OCI-LY1 (cell line): ENCODE results near the gene SLC5A12.

Experiments
- H2AFZ ChIP-seq: fragments of 200-600 bp; sonication (generic), shearing (Covaris generic); 2 replicates; pipeline ENCODE4 v1.6.0; 2014; ENCODE audit warnings: antibody characterized with exemption, mild to moderate bottlenecking, low read length
- H3F3A ChIP-seq: fragments of 200-600 bp; sonication (generic), shearing (Covaris generic); 2 replicates; pipeline ENCODE4 v1.6.0; 2014; ENCODE audit warnings: mild to moderate bottlenecking, antibody characterized with exemption, low read length, moderate library complexity; ENCODE audit not compliant: insufficient read depth
- H3K27ac ChIP-seq: fragments of 200-600 bp; sonication (generic); 2 replicates; pipeline ENCODE4 v1.5.1; 2014; ENCODE audit warnings: low read length, mixed run types, mild to moderate bottlenecking, low read depth; ENCODE audit not compliant: poor library complexity, severe bottlenecking
- H3K27me3 ChIP-seq: fragments of 200-600 bp; sonication (generic); 2 replicates; pipeline ENCODE4 v1.6.0; 2014; ENCODE audit warnings: antibody characterized with exemption, mild to moderate bottlenecking, low read length, moderate library complexity; ENCODE audit not compliant: insufficient read depth
- H3K36me3 ChIP-seq: fragments of 200-600 bp; sonication (generic); 2 replicates; pipeline ENCODE4 v1.6.1; 2014; ENCODE audit warnings: mild to moderate bottlenecking, antibody characterized with exemption, low read length, moderate library complexity, mixed read lengths; ENCODE audit not compliant: insufficient read depth
- H3K4me1 ChIP-seq: fragments of 200-600 bp; sonication (generic); 2 replicates; pipeline ENCODE4 v1.5.1; 2014; ENCODE audit warnings: mild to moderate bottlenecking, low read length, moderate library complexity; ENCODE audit not compliant: insufficient read depth, severe bottlenecking
- H3K4me2 ChIP-seq: fragments of 200-600 bp; sonication (generic), shearing (Covaris generic); 2 replicates; pipeline ENCODE4 v1.6.1; 2014; ENCODE audit warnings: low read length
- H3K4me3 ChIP-seq: fragments of 200-600 bp; sonication (generic); 2 replicates; pipeline ENCODE4 v1.5.1; 2014; ENCODE audit warnings: low read length, low read depth, mild to moderate bottlenecking, mixed read lengths; ENCODE audit not compliant: poor library complexity, severe bottlenecking
- H3K79me2 ChIP-seq: fragments of 200-600 bp; shearing (Covaris generic); 2 replicates; pipeline ENCODE4 v1.6.1; 2016; ENCODE audit warnings: mixed run types, low read length, mixed read lengths; ENCODE audit not compliant: insufficient read depth
- H3K9ac ChIP-seq: fragments of 200-600 bp; sonication (generic), shearing (Covaris generic); 2 replicates; pipeline ENCODE4 v1.6.1; 2014; ENCODE audit warnings: mild to moderate bottlenecking, low read length, mixed read lengths
- H3K9me2 ChIP-seq: fragments of 200-600 bp; sonication (generic), shearing (Covaris generic); 2 replicates; pipeline ENCODE4 v1.6.1; 2014; ENCODE audit warnings: low read depth, mild to moderate bottlenecking, low read length, mixed read lengths
- H3K9me3 ChIP-seq: fragments of 200-600 bp; shearing (Covaris generic); 2 replicates; pipeline ENCODE4 v1.6.1; 2014; ENCODE audit warnings: low read length, mixed read lengths
- H4K20me1 ChIP-seq: fragments of 200-600 bp; sonication (generic), shearing (Covaris generic); 2 replicates; pipeline ENCODE4 v1.6.0; 2016; ENCODE audit warnings: mild to moderate bottlenecking, low read length; ENCODE audit not compliant: insufficient read depth
- CTCF ChIP-seq: fragments of 200-600 bp; sonication (generic), shearing (Covaris generic); IDR thresholded peaks from 2 replicates; pipeline ENCODE4 v1.5.1; 2017; ENCODE audit warnings: mild to moderate bottlenecking, antibody characterized with exemption, low read length, moderate library complexity, mixed read lengths
- EZH2 ChIP-seq: fragments of 200-600 bp; sonication (generic), shearing (Covaris generic); IDR thresholded peaks from 2 replicates; pipeline ENCODE4 v1.8.0; 2017; ENCODE audit warnings: borderline replicate concordance, mixed run types, mild to moderate bottlenecking, antibody characterized with exemption, low read length, moderate library complexity, mixed read lengths

Gene SLC5A12

GRCh38 chr11:26620282-26621045 is 101.4 kb downstream of the SLC5A12 start:
- H4K20me1 ChIP-seq: no peaks in the 10 kb centered on the region
- no peak overlapping the region for H3K4me2 ChIP-seq
- no peaks in the 10 kb centered on the region for H3K4me1 ChIP-seq
- no peaks in the 10 kb centered on the region for H3K9me3 ChIP-seq
- no peaks in the 10 kb centered on the region for H3K27me3 ChIP-seq
- H3K79me2 ChIP-seq: no peaks in the 10 kb centered on the region
- no peak overlapping the region for H3K4me3 ChIP-seq
- no peak overlapping the region for H2AFZ ChIP-seq
- no peaks in the 10 kb centered on the region for H3F3A ChIP-seq
- H3K27ac ChIP-seq: no peak overlapping the region
- no peaks in the 10 kb centered on the region for H3K9me2 ChIP-seq
- H3K9ac ChIP-seq: no peak overlapping the region
- no peaks in the 10 kb centered on the region for H3K36me3 ChIP-seq
- no peak for TF ChIP-seq CTCF
- TF ChIP-seq EZH2: no peak

- Histone ChIP-seq H3K9me3 (no peaks in the 10 kb centered on the region), H3F3A (no peaks in the 10 kb centered on the region), H3K36me3 (no peaks in the 10 kb centered on the region), H3K9ac (no peak overlapping the region), H3K4me3 (no peak overlapping the region), H3K27me3 (no peaks in the 10 kb centered on the region), H3K4me1 (no peaks in the 10 kb centered on the region), H3K79me2 (no peaks in the 10 kb centered on the region), H3K9me2 (no peaks in the 10 kb centered on the region), H4K20me1 (no peaks in the 10 kb centered on the region), H3K4me2 (no peak overlapping the region), H3K27ac (no peak overlapping the region), H2AFZ (no peak overlapping the region)
- TF ChIP-seq EZH2 (no peak), CTCF (no peak)
Measured at GRCh38 chr11:26618441-26618840, 103.4 kb downstream of the SLC5A12 start.
